DMS153 treated with DMSO at 0.1 percent for 48 hours (cell line): ENCODE data around the gene PCNX3.

ENCODE experiments used
- DNase-seq: peaks from one replicate; lab custom pipeline; 2025; ENCODE audit not compliant: unreplicated experiment; lab: John Stamatoyannopoulos, UW

The PCNX3 gene

GRCh38 chr11:65580031-65580692 lies 35.4 kb upstream of the PCNX3 start:
- no peak for DNase-seq

GRCh38 chr11:65580756-65581155 lies 34.8 kb upstream of the PCNX3 start:
- DNase-seq: no peak

GRCh38 chr11:65581928-65582327 lies 33.6 kb upstream of the PCNX3 start:
- no peak for DNase-seq

- DNase-seq: no peak
Measured at GRCh38 chr11:65583589-65583988, 32.0 kb upstream of the PCNX3 start.

GRCh38 chr11:65584106-65584505 lies 31.5 kb upstream of the PCNX3 start:
- no peak for DNase-seq

- DNase-seq: no peak
Measured at GRCh38 chr11:65584723-65585171, 30.8 kb upstream of the PCNX3 start.

- no peak for DNase-seq
Measured at GRCh38 chr11:65585396-65586246, 30.0 kb upstream of the PCNX3 start.

- no peak for DNase-seq
Measured at GRCh38 chr11:65586247-65586630, 29.3 kb upstream of the PCNX3 start.

GRCh38 chr11:65586676-65587075 lies 28.9 kb upstream of the PCNX3 start:
- DNase-seq: no peak

GRCh38 chr11:65588199-65589054 lies 27.1 kb upstream of the PCNX3 start:
- DNase-seq: peak; percentile 1

- DNase-seq: no peak
Measured at GRCh38 chr11:65589444-65590239, 25.9 kb upstream of the PCNX3 start.

GRCh38 chr11:65590240-65590738 lies 25.3 kb upstream of the PCNX3 start:
- DNase-seq: no peak

GRCh38 chr11:65591939-65592857 lies 23.4 kb upstream of the PCNX3 start:
- no peak for DNase-seq

GRCh38 chr11:65592858-65593517 lies 22.6 kb upstream of the PCNX3 start:
- no peak for DNase-seq

GRCh38 chr11:65593518-65594414 lies 21.8 kb upstream of the PCNX3 start:
- DNase-seq: no peak

GRCh38 chr11:65595131-65595530 lies 20.4 kb upstream of the PCNX3 start:
- no peak for DNase-seq

- no peak for DNase-seq
Measured at GRCh38 chr11:65595543-65596281, 19.9 kb upstream of the PCNX3 start, which contains the start of gene KCNK7. KCNK7 (minus strand) TSS chr11:65595800; CDS start chr11:65595772, 28 bp downstream.
